ENCODE results near the gene VPS11.

- TF ChIP-seq CTCF (IDR thresholded peaks at IDR 0.05) = no peak
- no peak for TF ChIP-seq POLR2A (IDR thresholded peaks at IDR 0.05)
Observed at GRCh38 chr11:119049081-119049480, 18.5 kb upstream of the VPS11 start.
